HCT116 (cell line): ENCODE results near the gene IL17RE. TPM values are rescaled to one million over a fixed set of nuclear protein-coding genes. Genes with fewer than 3 reads are reported as not detected.

Experiments used
- ATAC-seq: fragments of 200-7000 bp; cut with Tn5 transposase; 2 replicates; pipeline ENCODE4 v1.9.1; 2020; ENCODE audit warnings: mild to moderate bottlenecking, moderate library complexity
- BruUV-seq: library from RNA; stranded (reverse); fragments of 400-500 nt; replicated peaks from 2 replicates; lab custom pipeline; 2021; lab: Mats Ljungman, UMichigan
- CTCF ChIA-PET: fragments of 300-600 bp; sonication (Branson Sonifier 250); formaldehyde crosslinking; loops from one replicate; lab custom pipeline; 2021; ENCODE audit warnings: antibody characterized with exemption; lab: Charles Lee
- POLR2A ChIA-PET: fragments of 300-600, 350-600 bp; sonication (Branson Sonifier 250); formaldehyde crosslinking; loops from one replicate; lab custom pipeline; 2021; ENCODE audit warnings: antibody characterized with exemption; lab: Charles Lee
- RAD21 ChIA-PET, 2 experiments: fragments of 300-600 bp; sonication (Branson Sonifier 250); formaldehyde crosslinking; loops; one replicate each; lab custom pipeline; 2023; ENCODE audit warnings: low total read pairs in 2 of 2; ENCODE audit not compliant: uncharacterized antibody in 2 of 2, unreplicated experiment in 2 of 2, low non-redundant PET in 1 of 2; lab: Charles Lee
- DNase-seq: peaks from one replicate; pipeline ENCODE4 v3.0.0-alpha.2; 2010; ENCODE audit warnings: low read depth, low spot score
- H2AFZ ChIP-seq: fragments of 200-600 bp; shearing (Covaris generic), sonication (generic); 2 replicates; pipeline ENCODE4 v1.6.1; 2017; ENCODE audit warnings: low read depth, mixed run types, mixed read lengths, antibody characterized with exemption, low read length; ENCODE audit not compliant: poor library complexity, severe bottlenecking
- H3K27ac ChIP-seq: 2 replicates; pipeline ENCODE4 v1.5.1; 2012; ENCODE audit warnings: low read depth, low read length
- H3K27me3 ChIP-seq: fragments of 200-600 bp; sonication (generic); 2 replicates; pipeline ENCODE4 v1.6.1; 2016; ENCODE audit warnings: mixed run types, low read length, mixed read lengths; ENCODE audit not compliant: insufficient read depth
- H3K36me3 ChIP-seq, 2 experiments: fragments of 200-500 bp in 1 of 2; fragments of 200-600 bp in 1 of 2; sonication (Bioruptor generic) in 1 of 2; sonication (generic) in 1 of 2; 2 replicates each; pipeline versions ENCODE4 v1.5.1 to v1.6.1; 2014 to 2016; ENCODE audit warnings: low read length in 2 of 2, inconsistent platforms in 1 of 2, mixed read lengths in 1 of 2, mixed run types in 1 of 2; ENCODE audit not compliant: insufficient read depth in 2 of 2, control insufficient read depth in 1 of 2
- H3K4me1 ChIP-seq, 2 experiments: fragments of 200-600 bp in 1 of 2; sonication (generic) in 1 of 2; 2 replicates each; pipeline versions ENCODE4 v1.5.1 to v1.6.1; 2012 to 2017; ENCODE audit warnings: low read length in 2 of 2, inconsistent platforms in 1 of 2, mild to moderate bottlenecking in 1 of 2, mixed read lengths in 1 of 2, mixed run types in 1 of 2, moderate library complexity in 1 of 2; ENCODE audit not compliant: insufficient read depth in 2 of 2, control insufficient read depth in 1 of 2
- H3K4me2 ChIP-seq: fragments of 200-600 bp; sonication (generic); 2 replicates; pipeline ENCODE4 v1.6.1; 2017; ENCODE audit warnings: mixed run types, low read length, mixed read lengths
- H3K4me3 ChIP-seq, 2 experiments: fragments of 200-600 bp in 1 of 2; sonication (generic) in 1 of 2; replicated peaks in 1 of 2; 2 replicates each; pipeline ENCODE4 v1.5.1; 2011 to 2016; ENCODE audit warnings: low read length in 2 of 2, control low read depth in 1 of 2, low read depth in 1 of 2, mild to moderate bottlenecking in 1 of 2, mixed read lengths in 1 of 2, mixed run types in 1 of 2
- H3K79me2 ChIP-seq: fragments of 200-600 bp; sonication (generic); 2 replicates; pipeline ENCODE4 v1.6.1; 2017; ENCODE audit warnings: mild to moderate bottlenecking, mixed run types, low read length, moderate library complexity, mixed read lengths; ENCODE audit not compliant: insufficient read depth
- H3K9ac ChIP-seq: fragments of 200-600 bp; sonication (generic); 2 replicates; pipeline ENCODE4 v1.6.1; 2016; ENCODE audit warnings: low read length, mixed read lengths
- H3K9me2 ChIP-seq: fragments of 200-600 bp; sonication (generic), shearing (Covaris generic); 2 replicates; pipeline ENCODE4 v1.6.1; 2017; ENCODE audit warnings: mixed run types, mild to moderate bottlenecking, moderate library complexity; ENCODE audit not compliant: insufficient read depth
- H3K9me3 ChIP-seq, 2 experiments: fragments of 200-500 bp in 1 of 2; fragments of 200-600 bp in 1 of 2; sonication (Bioruptor generic) in 1 of 2; sonication (generic) in 1 of 2; 2 replicates each; pipeline ENCODE4 v1.6.1; 2014 to 2017; ENCODE audit warnings: low read length in 2 of 2, mixed read lengths in 2 of 2, inconsistent platforms in 1 of 2, low read depth in 1 of 2, mild to moderate bottlenecking in 1 of 2, mixed run types in 1 of 2, moderate library complexity in 1 of 2; ENCODE audit not compliant: control insufficient read depth in 1 of 2, insufficient read depth in 1 of 2
- H4K20me1 ChIP-seq: fragments of 200-600 bp; sonication (generic), shearing (Covaris generic); 2 replicates; pipeline ENCODE4 v1.6.1; 2017; ENCODE audit warnings: mixed run types, mild to moderate bottlenecking, moderate library complexity; ENCODE audit not compliant: insufficient read depth
- CBX3 ChIP-seq: IDR thresholded peaks from 2 replicates; pipeline ENCODE4 v1.6.1; 2012; ENCODE audit warnings: low read depth
- CEBPB ChIP-seq: IDR thresholded peaks from 2 replicates; pipeline ENCODE4 v1.6.1; 2012; ENCODE audit warnings: low read depth
- CTCF ChIP-seq, 3 experiments: fragments of 200-600 bp in 1 of 3; sonication (generic) in 1 of 3; IDR thresholded peaks in 2 of 3; conservative IDR thresholded peaks in 1 of 3; 2 replicates each; pipeline ENCODE4 v1.5.1; 2012 to 2017; ENCODE audit warnings: low read depth in 2 of 3, low read length in 2 of 3, antibody characterized with exemption in 1 of 3, borderline replicate concordance in 1 of 3, control low read depth in 1 of 3, mild to moderate bottlenecking in 1 of 3, mixed read lengths in 1 of 3, mixed run types in 1 of 3, moderate library complexity in 1 of 3; ENCODE audit not compliant: insufficient read depth in 1 of 3
- EGR1 ChIP-seq: IDR thresholded peaks from 2 replicates; pipeline ENCODE4 v1.6.1; 2012; ENCODE audit warnings: low read depth
- EZH2 ChIP-seq: fragments of 200-600 bp; sonication (generic); IDR thresholded peaks from 2 replicates; pipeline ENCODE4 v1.6.1; 2017; ENCODE audit warnings: antibody characterized with exemption, mixed run types
- EZH2phosphoT487 ChIP-seq: fragments of 200-600 bp; IDR thresholded peaks from 2 replicates; pipeline ENCODE4 v1.6.1; 2018; ENCODE audit warnings: antibody characterized with exemption, borderline replicate concordance
- FOSL1 ChIP-seq: IDR thresholded peaks from 2 replicates; pipeline ENCODE4 v1.6.1; 2012; ENCODE audit warnings: low read depth
- JUND ChIP-seq: IDR thresholded peaks from 2 replicates; pipeline ENCODE4 v1.6.1; 2012
- POLR2A ChIP-seq: IDR thresholded peaks from 2 replicates; pipeline ENCODE4 v1.7.0; 2011; ENCODE audit warnings: borderline replicate concordance; ENCODE audit not compliant: insufficient read depth, insufficient read length; ENCODE audit errors: extremely low read depth
- RAD21 ChIP-seq: IDR thresholded peaks from 2 replicates; pipeline ENCODE4 v1.6.1; 2012; ENCODE audit warnings: low read depth, mild to moderate bottlenecking
- SIN3A ChIP-seq: IDR thresholded peaks from 2 replicates; pipeline ENCODE4 v1.6.1; 2012; ENCODE audit warnings: low read depth
- SP1 ChIP-seq: IDR thresholded peaks from 2 replicates; pipeline ENCODE4 v1.6.1; 2012; ENCODE audit warnings: low read depth
- SRF ChIP-seq: IDR thresholded peaks from 2 replicates; pipeline ENCODE4 v1.6.1; 2012; ENCODE audit warnings: low read depth
- TCF7L2 ChIP-seq: IDR thresholded peaks from 2 replicates; pipeline ENCODE4 v1.7.0; 2011; ENCODE audit warnings: borderline replicate concordance, inconsistent platforms; ENCODE audit not compliant: insufficient read depth, insufficient read length; ENCODE audit errors: extremely low read depth
- ZBTB33 ChIP-seq: IDR thresholded peaks from 2 replicates; pipeline ENCODE4 v1.6.1; 2011; ENCODE audit warnings: mild to moderate bottlenecking, low read length, moderate library complexity; ENCODE audit not compliant: insufficient replicate concordance; ENCODE audit errors: extremely low read depth
- ZFX ChIP-seq: fragments of 450-650 bp; IDR thresholded peaks from 2 replicates; pipeline ENCODE4 v1.6.1; 2017
- ZNF274 ChIP-seq: fragments of 200-500 bp; sonication (Bioruptor generic); IDR thresholded peaks from 2 replicates; pipeline ENCODE4 v1.6.1; 2014; ENCODE audit warnings: mild to moderate bottlenecking, low read depth, low read length, inconsistent platforms
- intact Hi-C: fragments of 100-400 bp; cut with micrococcal nuclease; formaldehyde crosslinking; loops from 2 replicates; pipeline ENCODE4 v1.10.0; 2022
- total RNA-seq: library from RNA; stranded (reverse); gene quantifications from one replicate; pipeline ENCODE4 v1.2.1, GENCODE V29; 2021; ENCODE audit not compliant: unreplicated experiment
- TF ChIP-seq, protein P1 (sequence below): IDR thresholded peaks from 2 replicates; pipeline ENCODE4 v1.6.1; 2012; ENCODE audit warnings: low read depth
- TF ChIP-seq, protein P2 (sequence below): IDR thresholded peaks from 2 replicates; pipeline ENCODE4 v1.6.1; 2012
- TF ChIP-seq, protein P3 (sequence below): IDR thresholded peaks from 2 replicates; pipeline ENCODE4 v1.6.1; 2012

The IL17RE gene
- total RNA-seq, 1 experiment from 2014 or later, result 14.3 TPM

- RAD21 ChIA-PET, result no interaction called here
- peaks cover 6% of the 10 kb centered on the region; the same call in 1 of the 2 replicates for H3K79me2 ChIP-seq
- H4K20me1 ChIP-seq, result no peaks in the 10 kb centered on the region
- POLR2A ChIA-PET, result no interaction called here
- no peak for ATAC-seq
- H3K9me2 ChIP-seq, result no peaks in the 10 kb centered on the region
- H3K9ac ChIP-seq, result no peak within 1 kb of the TSS
- intact Hi-C loops, result no loop called here
- H3K4me1 ChIP-seq, result peaks cover 17 to 38% of the 10 kb centered on the region in 2 experiments
- TF ChIP-seq EZH2 (no peak), FOSL1 (no peak), TCF7L2 (no peak), SIN3A (no peak), RAD21 (no peak), SP1 (no peak), ZBTB33 (no peak), SRF (no peak), EGR1 (no peak), CTCF (IDR thresholded peaks at IDR 0.05 in 2 of 3, conservative IDR thresholded peaks at IDR 0.05 in 1 of 3; ENCODE audit: borderline replicate concordance in 1 of 3, insufficient read depth in 1 of 3, low read depth in 2 of 3, low read length in 2 of 3) (no peak), CBX3 (no peak), EZH2phosphoT487 (no peak), ZNF274 (no peak), CEBPB (no peak), POLR2A (no peak), ZFX (no peak), JUND (no peak)
- TF ChIP-seq, protein P1, sequence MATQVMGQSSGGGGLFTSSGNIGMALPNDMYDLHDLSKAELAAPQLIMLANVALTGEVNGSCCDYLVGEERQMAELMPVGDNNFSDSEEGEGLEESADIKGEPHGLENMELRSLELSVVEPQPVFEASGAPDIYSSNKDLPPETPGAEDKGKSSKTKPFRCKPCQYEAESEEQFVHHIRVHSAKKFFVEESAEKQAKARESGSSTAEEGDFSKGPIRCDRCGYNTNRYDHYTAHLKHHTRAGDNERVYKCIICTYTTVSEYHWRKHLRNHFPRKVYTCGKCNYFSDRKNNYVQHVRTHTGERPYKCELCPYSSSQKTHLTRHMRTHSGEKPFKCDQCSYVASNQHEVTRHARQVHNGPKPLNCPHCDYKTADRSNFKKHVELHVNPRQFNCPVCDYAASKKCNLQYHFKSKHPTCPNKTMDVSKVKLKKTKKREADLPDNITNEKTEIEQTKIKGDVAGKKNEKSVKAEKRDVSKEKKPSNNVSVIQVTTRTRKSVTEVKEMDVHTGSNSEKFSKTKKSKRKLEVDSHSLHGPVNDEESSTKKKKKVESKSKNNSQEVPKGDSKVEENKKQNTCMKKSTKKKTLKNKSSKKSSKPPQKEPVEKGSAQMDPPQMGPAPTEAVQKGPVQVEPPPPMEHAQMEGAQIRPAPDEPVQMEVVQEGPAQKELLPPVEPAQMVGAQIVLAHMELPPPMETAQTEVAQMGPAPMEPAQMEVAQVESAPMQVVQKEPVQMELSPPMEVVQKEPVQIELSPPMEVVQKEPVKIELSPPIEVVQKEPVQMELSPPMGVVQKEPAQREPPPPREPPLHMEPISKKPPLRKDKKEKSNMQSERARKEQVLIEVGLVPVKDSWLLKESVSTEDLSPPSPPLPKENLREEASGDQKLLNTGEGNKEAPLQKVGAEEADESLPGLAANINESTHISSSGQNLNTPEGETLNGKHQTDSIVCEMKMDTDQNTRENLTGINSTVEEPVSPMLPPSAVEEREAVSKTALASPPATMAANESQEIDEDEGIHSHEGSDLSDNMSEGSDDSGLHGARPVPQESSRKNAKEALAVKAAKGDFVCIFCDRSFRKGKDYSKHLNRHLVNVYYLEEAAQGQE, result no peak
- TF ChIP-seq, protein P2, sequence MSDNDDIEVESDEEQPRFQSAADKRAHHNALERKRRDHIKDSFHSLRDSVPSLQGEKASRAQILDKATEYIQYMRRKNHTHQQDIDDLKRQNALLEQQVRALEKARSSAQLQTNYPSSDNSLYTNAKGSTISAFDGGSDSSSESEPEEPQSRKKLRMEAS, result no peak
- TF ChIP-seq, protein P3, sequence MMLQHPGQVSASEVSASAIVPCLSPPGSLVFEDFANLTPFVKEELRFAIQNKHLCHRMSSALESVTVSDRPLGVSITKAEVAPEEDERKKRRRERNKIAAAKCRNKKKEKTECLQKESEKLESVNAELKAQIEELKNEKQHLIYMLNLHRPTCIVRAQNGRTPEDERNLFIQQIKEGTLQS, result no peak
- no peak within 1 kb of the TSS for H2AFZ ChIP-seq
- H3K36me3 ChIP-seq, result peaks cover 0 to 6% of the 10 kb centered on the region in 2 experiments; a peak in 1 of 4 replicates
- H3K4me2 ChIP-seq, result no peak within 1 kb of the TSS
- no peak within 1 kb of the TSS for H3K4me3 ChIP-seq
- CTCF ChIA-PET, result interaction anchor here (1.0 kb wide), 1 partner anchor 8 kb away, joined by 3 read pairs; no protein-coding TSS in a partner anchor
- BruUV-seq, result no TSS peak
- H3K27me3 ChIP-seq, result no peaks in the 10 kb centered on the region
- DNase-seq, result no peak
- H3K27ac ChIP-seq, result no peak within 1 kb of the TSS
- H3K9me3 ChIP-seq, result no peaks in the 10 kb centered on the region
Observed at GRCh38 chr3:9951962-9952805, 49.5 kb downstream of the IL17RE start, which contains the start of gene PRRT3. Gene PRRT3, minus strand, starts transcription at chr3:9952408. Its CDS starts 2,293 bp downstream, at chr3:9950115.
